Uterus (tissue), 2 donors: ENCODE results near the gene RNASEH2B.

Experiments used
- POLR2A ChIP-seq, 2 donors: fragments of 450-650 bp; IDR thresholded peaks; one replicate each; pipeline ENCODE4 v1.6.1; 2016; ENCODE audit warnings: antibody characterized with exemption in 2 of 2, mild to moderate bottlenecking in 1 of 2, moderate library complexity in 1 of 2
- TF ChIP-seq, protein P1 (sequence below), 4 experiments: fragments of 200-600 bp in 2 of 4; fragments of 450-650 bp in 2 of 4; sonication (generic) in 2 of 4; IDR thresholded peaks; one replicate each; pipeline ENCODE4 v1.5.1; 2016 to 2019; ENCODE audit warnings: antibody characterized with exemption in 4 of 4, mild to moderate bottlenecking in 2 of 4, moderate library complexity in 1 of 4

DNA sequence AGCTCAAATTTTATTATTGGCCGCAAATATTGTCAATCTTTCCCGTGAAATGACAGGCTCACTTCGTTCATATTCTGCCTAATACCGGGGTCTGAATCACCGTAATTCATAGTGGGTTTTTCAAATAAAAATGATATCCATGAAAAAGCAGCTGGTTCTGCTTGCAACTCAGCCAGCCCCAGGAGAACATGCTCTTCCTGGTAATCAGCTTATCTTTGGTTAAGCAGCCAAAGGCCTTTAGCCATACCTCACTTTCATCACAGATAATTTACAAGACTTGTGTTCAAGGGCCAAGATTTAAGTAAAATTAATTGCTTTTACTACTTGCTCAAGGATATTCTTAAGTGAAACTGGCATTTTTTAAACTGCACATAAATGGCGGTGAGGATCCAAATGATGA is 22.5 kb downstream of the RNASEH2B start:
- no peak for TF ChIP-seq POLR2A (IDR thresholded peaks at IDR 0.05)
- TF ChIP-seq, protein P1, sequence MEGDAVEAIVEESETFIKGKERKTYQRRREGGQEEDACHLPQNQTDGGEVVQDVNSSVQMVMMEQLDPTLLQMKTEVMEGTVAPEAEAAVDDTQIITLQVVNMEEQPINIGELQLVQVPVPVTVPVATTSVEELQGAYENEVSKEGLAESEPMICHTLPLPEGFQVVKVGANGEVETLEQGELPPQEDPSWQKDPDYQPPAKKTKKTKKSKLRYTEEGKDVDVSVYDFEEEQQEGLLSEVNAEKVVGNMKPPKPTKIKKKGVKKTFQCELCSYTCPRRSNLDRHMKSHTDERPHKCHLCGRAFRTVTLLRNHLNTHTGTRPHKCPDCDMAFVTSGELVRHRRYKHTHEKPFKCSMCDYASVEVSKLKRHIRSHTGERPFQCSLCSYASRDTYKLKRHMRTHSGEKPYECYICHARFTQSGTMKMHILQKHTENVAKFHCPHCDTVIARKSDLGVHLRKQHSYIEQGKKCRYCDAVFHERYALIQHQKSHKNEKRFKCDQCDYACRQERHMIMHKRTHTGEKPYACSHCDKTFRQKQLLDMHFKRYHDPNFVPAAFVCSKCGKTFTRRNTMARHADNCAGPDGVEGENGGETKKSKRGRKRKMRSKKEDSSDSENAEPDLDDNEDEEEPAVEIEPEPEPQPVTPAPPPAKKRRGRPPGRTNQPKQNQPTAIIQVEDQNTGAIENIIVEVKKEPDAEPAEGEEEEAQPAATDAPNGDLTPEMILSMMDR (IDR thresholded peaks at IDR 0.05), result no peak
